OCI-LY1 (cell line): Measurements from ENCODE around the gene PANK4.

Experiments
- EZH2 ChIP-seq: fragments of 200-600 bp; sonication (generic), shearing (Covaris generic); IDR thresholded peaks from 2 replicates; pipeline ENCODE4 v1.8.0; 2017; ENCODE audit warnings: borderline replicate concordance, mixed run types, mild to moderate bottlenecking, antibody characterized with exemption, low read length, moderate library complexity, mixed read lengths
- TF ChIP-seq, protein P1 (sequence below): fragments of 200-600 bp; sonication (generic), shearing (Covaris generic); IDR thresholded peaks from 2 replicates; pipeline ENCODE4 v1.5.1; 2017; ENCODE audit warnings: mild to moderate bottlenecking, antibody characterized with exemption, low read length, moderate library complexity, mixed read lengths

DNA sequence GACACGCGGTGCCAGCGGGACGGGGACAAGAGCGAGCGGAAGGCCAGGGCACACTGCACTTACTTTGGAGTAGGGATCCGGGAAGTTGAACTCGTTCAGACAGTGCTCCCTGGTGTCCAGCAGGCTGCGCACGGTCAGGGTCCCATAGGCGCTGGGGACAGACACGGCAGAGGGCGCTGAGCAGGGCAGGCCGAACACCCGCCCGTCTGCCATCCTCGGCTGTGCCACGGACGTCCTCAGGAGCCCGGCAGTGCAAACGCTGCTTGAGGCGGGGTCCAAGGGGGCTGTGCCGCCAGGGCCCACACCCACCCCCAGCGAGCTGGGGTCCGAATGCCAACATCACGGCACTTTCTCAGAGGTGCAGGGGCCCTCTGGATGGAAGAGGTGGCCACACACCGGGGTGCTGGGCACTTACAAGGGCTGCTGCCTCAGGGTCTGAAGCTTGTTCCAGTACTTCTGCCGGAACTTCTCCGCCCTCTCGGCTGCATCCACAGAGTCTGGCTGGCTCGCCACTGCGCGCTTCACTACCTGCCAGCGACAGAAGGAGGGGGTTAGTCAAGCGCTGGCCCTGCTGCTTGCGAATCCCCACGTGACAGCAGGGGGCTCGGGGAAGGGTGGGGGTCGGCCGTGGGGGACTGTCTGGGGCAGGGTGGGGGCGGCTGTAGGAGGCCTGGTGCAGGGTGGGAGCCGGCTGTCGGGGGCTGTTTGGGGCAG lies 12.3 kb downstream of the PANK4 start:
- TF ChIP-seq, protein P1, sequence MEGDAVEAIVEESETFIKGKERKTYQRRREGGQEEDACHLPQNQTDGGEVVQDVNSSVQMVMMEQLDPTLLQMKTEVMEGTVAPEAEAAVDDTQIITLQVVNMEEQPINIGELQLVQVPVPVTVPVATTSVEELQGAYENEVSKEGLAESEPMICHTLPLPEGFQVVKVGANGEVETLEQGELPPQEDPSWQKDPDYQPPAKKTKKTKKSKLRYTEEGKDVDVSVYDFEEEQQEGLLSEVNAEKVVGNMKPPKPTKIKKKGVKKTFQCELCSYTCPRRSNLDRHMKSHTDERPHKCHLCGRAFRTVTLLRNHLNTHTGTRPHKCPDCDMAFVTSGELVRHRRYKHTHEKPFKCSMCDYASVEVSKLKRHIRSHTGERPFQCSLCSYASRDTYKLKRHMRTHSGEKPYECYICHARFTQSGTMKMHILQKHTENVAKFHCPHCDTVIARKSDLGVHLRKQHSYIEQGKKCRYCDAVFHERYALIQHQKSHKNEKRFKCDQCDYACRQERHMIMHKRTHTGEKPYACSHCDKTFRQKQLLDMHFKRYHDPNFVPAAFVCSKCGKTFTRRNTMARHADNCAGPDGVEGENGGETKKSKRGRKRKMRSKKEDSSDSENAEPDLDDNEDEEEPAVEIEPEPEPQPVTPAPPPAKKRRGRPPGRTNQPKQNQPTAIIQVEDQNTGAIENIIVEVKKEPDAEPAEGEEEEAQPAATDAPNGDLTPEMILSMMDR, result no peak
- TF ChIP-seq EZH2, result no peak
